Fibroblast of the aortic adventitia (primary cell): ENCODE measurements around the gene CUX1. TPM values are rescaled to one million over a fixed set of nuclear protein-coding genes. Genes with fewer than 3 reads are reported as not detected.

Experiments
- DNase-seq: peaks from one replicate; pipeline ENCODE4 v3.0.0-alpha.2; 2010; ENCODE audit warnings: low read depth
- H3K4me3 ChIP-seq: 2 replicates; pipeline ENCODE4 v1.5.1; 2011; ENCODE audit warnings: low read depth, mild to moderate bottlenecking, control low read depth, low read length, moderate library complexity
- total RNA-seq: library from RNA; depleted of rRNA; stranded (reverse); fragments of >200 nt; gene quantifications from 2 replicates; pipeline ENCODE4 v1.2.3, GENCODE V29; 2012; ENCODE audit warnings: low replicate concordance
- TF ChIP-seq, protein P1 (sequence below): IDR thresholded peaks from 2 replicates; pipeline ENCODE4 v1.5.1; 2011; ENCODE audit warnings: mild to moderate bottlenecking, low read length, control low read depth, inconsistent platforms; ENCODE audit not compliant: insufficient read depth

CUX1 gene
- total RNA-seq, 1 donor = 44.2 TPM

DNA sequence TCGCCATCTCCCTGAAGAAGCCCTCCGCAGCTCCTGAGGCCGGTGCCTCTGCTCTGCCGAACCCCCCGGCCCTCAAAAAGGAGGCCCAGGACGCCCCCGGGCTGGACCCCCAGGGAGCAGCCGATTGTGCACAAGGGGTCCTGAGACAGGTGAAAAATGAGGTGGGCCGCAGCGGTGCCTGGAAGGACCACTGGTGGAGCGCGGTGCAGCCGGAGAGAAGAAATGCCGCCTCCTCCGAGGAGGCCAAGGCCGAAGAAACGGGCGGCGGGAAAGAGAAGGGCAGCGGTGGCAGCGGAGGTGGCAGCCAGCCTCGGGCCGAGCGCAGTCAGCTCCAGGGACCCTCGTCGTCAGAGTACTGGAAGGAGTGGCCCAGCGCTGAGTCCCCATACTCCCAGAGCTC lies 384.1 kb downstream of the CUX1 start:
- TF ChIP-seq, protein P1, sequence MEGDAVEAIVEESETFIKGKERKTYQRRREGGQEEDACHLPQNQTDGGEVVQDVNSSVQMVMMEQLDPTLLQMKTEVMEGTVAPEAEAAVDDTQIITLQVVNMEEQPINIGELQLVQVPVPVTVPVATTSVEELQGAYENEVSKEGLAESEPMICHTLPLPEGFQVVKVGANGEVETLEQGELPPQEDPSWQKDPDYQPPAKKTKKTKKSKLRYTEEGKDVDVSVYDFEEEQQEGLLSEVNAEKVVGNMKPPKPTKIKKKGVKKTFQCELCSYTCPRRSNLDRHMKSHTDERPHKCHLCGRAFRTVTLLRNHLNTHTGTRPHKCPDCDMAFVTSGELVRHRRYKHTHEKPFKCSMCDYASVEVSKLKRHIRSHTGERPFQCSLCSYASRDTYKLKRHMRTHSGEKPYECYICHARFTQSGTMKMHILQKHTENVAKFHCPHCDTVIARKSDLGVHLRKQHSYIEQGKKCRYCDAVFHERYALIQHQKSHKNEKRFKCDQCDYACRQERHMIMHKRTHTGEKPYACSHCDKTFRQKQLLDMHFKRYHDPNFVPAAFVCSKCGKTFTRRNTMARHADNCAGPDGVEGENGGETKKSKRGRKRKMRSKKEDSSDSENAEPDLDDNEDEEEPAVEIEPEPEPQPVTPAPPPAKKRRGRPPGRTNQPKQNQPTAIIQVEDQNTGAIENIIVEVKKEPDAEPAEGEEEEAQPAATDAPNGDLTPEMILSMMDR = no peak
- H3K4me3 ChIP-seq = no peak overlapping the region
- DNase-seq = no peak

- no peak for DNase-seq
- TF ChIP-seq, protein P1 = no peak
- no peak overlapping the region for H3K4me3 ChIP-seq
These were observed 385.1 kb downstream of the CUX1 start for GRCh38 chr7:102202556-102202955.

GRCh38 chr7:102203218-102203617 lies 385.8 kb downstream of the CUX1 start:
- DNase-seq = no peak
- TF ChIP-seq, protein P1 = no peak
- H3K4me3 ChIP-seq = no peak overlapping the region

- DNase-seq = no peak
- TF ChIP-seq, protein P1 = no peak
These were observed 386.8 kb downstream of the CUX1 start for GRCh38 chr7:102204212-102204611.

DNA sequence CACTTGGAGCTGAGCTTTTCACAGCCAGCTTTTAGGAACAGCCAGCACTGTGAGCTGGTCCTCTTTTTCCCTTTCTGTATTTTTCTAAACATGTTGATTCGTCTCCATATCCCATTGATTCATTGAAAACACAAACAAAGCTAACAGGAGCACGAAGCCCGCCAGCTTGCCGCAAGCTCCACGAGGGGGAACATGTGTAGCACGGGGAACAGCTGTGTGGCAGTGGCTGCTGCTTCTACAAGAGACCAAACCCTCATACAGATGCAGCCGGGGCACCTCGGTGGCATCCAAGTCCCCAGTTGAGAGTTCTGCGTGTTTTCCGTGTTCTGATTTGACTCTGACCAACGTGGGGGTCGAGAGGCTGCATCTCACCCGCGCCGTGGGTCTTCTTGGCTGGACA lies 388.5 kb downstream of the CUX1 start:
- TF ChIP-seq, protein P1 = no peak
- no peak for DNase-seq
- no peak overlapping the region for H3K4me3 ChIP-seq

More at GRCh38 chr7:102204212-102204611, 386.8 kb downstream of the CUX1 start:
- no peak overlapping the region for H3K4me3 ChIP-seq

- no peak overlapping the region for H3K4me3 ChIP-seq
- no peak for DNase-seq
- TF ChIP-seq, protein P1 = no peak
These were observed 391.4 kb downstream of the CUX1 start for GRCh38 chr7:102208826-102209225.

DNA sequence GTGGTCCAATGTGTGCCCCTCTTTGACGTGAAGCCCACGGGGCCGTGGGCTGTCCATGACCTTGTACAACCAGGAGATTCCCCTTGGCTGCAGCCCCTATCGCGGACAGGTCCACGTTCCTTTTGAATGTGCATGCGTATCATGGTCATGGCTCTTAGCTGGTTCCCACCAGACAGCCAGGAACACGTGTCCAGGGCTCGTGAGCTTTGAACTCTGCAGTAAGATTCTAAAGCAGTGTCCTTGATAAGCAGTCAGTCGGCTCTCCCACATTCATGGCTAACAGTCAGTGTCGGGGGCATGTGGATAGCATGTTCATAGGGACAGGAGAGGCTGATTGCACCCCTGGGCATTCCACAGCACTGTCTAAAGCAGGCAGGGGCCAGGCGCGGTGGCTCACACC lies 393.4 kb downstream of the CUX1 start:
- H3K4me3 ChIP-seq = no peak overlapping the region
- TF ChIP-seq, protein P1 = no peak

More for the DNA sequence above, 393.4 kb downstream of the CUX1 start:
- DNase-seq = no peak
